Rectal smooth muscle tissue (tissue), 1 donor: ENCODE data around the gene RAP2A.

Experiments
- H3K27ac ChIP-seq: one replicate; pipeline ENCODE4 v1.7.0; 2013; ENCODE audit warnings: low read depth, low read length, inconsistent platforms
- H3K27me3 ChIP-seq: one replicate; pipeline ENCODE4 v1.7.0; 2013; ENCODE audit warnings: low read length; ENCODE audit not compliant: control insufficient read depth, insufficient read depth
- H3K36me3 ChIP-seq: one replicate; pipeline ENCODE4 v1.7.0; 2013; ENCODE audit warnings: low read length; ENCODE audit not compliant: control insufficient read depth, insufficient read depth
- H3K4me1 ChIP-seq: one replicate; pipeline ENCODE4 v1.7.0; 2013; ENCODE audit warnings: low read length; ENCODE audit not compliant: control insufficient read depth, insufficient read depth
- H3K4me3 ChIP-seq: one replicate; pipeline ENCODE4 v1.7.0; 2013; ENCODE audit warnings: low read length
- H3K9ac ChIP-seq: one replicate; pipeline ENCODE4 v1.7.0; 2013; ENCODE audit warnings: low read length

Gene RAP2A

DNA sequence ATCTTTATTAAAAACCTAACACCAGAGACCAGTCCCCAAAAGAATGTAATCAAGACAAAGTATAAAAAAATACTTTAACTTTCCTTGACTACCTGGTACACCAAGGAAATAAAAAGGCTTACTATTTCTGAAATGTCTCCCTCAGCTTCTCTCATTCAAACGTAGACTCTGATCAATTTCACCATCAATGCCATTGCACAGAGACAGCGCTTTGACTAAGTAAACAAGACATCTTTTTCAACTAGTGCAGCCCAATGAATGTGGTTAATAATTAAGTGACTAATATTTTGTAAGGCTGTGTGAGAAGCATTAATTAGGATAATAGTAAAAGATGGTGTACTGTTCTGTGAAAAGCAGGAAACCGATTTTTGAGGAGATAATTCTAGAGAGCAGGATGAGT, 7.3 kb upstream of the RAP2A start:
- Histone ChIP-seq H3K27ac (no peak overlapping the region), H3K9ac (no peak overlapping the region), H3K36me3 (no peaks in the 10 kb centered on the region), H3K4me1 (no peaks in the 10 kb centered on the region), H3K27me3 (no peaks in the 10 kb centered on the region), H3K4me3 (no peak overlapping the region)

DNA sequence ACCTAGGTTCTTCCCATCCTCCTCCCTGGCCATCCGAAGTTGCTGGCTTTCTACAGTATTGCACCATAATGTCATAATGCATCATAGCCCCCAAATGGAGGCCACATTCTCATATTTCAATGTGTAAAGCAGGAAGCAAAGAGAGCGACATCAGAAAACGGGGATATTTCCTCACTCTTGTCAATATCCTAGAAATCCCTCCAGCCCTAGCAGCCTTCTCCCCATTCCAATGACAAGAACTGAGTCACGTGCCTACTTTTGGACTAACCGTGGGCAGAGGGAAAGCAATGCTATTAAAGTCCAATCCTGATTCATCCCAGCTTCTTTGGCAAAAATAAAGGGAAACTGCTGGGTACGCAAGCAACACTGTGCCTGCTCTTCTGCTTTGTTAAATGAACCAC, 4.3 kb upstream of the RAP2A start:
- Histone ChIP-seq H3K4me1 (no peaks in the 10 kb centered on the region), H3K27me3 (no peaks in the 10 kb centered on the region), H3K4me3 (peak overlapping the region; percentile 19), H3K36me3 (no peaks in the 10 kb centered on the region), H3K9ac (no peak overlapping the region), H3K27ac (no peak overlapping the region)

GRCh38 chr13:97430296-97430695, 3.7 kb upstream of the RAP2A start:
- H3K4me3 ChIP-seq: no peak overlapping the region
- H3K27me3 ChIP-seq: no peaks in the 10 kb centered on the region
- no peaks in the 10 kb centered on the region for H3K36me3 ChIP-seq
- H3K4me1 ChIP-seq: no peaks in the 10 kb centered on the region
- H3K9ac ChIP-seq: no peak overlapping the region
- no peak overlapping the region for H3K27ac ChIP-seq

DNA sequence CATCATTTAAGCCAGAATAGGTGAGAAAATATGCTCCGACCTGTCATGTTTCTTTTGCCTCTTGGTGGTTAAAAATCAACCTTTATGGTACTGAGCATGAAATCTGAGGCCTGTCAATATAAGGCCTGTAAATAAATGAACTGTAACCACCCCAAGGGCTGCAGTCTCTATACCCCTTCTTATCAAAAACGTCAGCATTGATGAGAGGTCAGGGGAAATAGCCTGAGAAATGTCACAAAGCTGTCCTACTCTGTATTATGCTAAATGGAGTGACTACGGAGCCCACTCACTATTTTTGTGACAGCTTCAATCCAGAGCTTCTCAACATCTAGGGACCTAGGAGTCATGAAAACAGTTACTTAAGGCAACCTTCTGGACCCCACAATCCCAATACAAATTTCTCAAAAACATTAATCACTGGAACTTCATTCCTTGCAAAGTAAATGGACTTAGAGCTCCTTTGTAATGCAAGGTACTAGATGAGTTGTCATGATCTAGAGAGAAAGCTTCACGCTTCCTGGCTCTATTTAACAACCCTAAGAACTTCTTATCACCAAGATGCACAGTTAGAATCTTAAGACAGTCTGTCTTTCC, 2.7 kb upstream of the RAP2A start:
- H3K36me3 ChIP-seq: no peaks in the 10 kb centered on the region

DNA sequence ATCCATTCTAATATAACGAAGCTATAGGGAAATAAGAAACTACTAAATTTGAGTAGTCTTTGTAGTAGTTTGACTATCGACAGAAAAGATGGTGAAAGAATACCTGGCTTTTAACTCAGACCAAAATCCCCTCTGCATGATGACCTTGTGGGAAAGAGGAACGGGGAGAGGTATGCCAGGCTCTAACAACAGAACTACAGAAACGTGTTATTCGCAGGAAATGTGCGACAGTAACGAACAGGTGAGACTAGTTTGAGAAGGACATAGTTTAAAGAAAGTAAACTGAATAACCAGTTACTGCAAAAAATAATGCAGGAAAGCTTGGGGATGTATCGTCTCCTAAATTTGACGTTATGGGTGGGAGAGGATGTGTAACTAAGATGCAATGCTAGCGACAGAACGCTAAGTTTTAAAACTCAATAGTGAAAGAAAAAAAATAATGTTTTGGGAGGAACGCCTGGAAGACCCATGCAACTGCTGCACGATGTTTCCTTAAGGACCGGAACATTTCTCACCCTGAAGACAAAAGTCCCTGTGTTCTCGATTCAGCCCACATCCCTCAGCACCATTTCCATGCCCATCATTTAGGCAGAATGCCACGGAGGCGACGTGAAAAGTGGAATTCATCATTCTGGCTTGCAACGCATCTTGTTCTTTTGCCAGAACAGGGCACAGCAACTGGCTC, 1.6 kb upstream of the RAP2A start:
- peaks cover 3% of the 10 kb centered on the region for H3K4me1 ChIP-seq
- H3K4me3 ChIP-seq: peak overlapping the region; percentile 96
- peak overlapping the region; percentile 82 for H3K27ac ChIP-seq
- peak overlapping the region; percentile 58 for H3K9ac ChIP-seq
- H3K36me3 ChIP-seq: no peaks in the 10 kb centered on the region
- no peaks in the 10 kb centered on the region for H3K27me3 ChIP-seq

More for the DNA sequence above, 2.7 kb upstream of the RAP2A start:
- no peaks in the 10 kb centered on the region for H3K4me1 ChIP-seq
- H3K4me3 ChIP-seq: no peak overlapping the region
- H3K27ac ChIP-seq: no peak overlapping the region
- H3K9ac ChIP-seq: no peak overlapping the region
- H3K27me3 ChIP-seq: no peaks in the 10 kb centered on the region

- Histone ChIP-seq H3K4me3 (peak overlapping the region; percentile 97), H3K4me1 (peaks cover 5% of the 10 kb centered on the region), H3K36me3 (no peaks in the 10 kb centered on the region), H3K27me3 (no peaks in the 10 kb centered on the region), H3K27ac (peak overlapping the region; percentile 100), H3K9ac (peak overlapping the region; percentile 100)
These were observed 847 bp upstream of the RAP2A start for GRCh38 chr13:97432917-97433726.

- no peaks in the 10 kb centered on the region for H3K27me3 ChIP-seq
- peak overlapping the region; percentile 86 for H3K9ac ChIP-seq
- no peaks in the 10 kb centered on the region for H3K36me3 ChIP-seq
- H3K27ac ChIP-seq: peak overlapping the region; percentile 50
- peak overlapping the region; percentile 95 for H3K4me3 ChIP-seq
- H3K4me1 ChIP-seq: peaks cover 5% of the 10 kb centered on the region
These were observed 630 bp downstream of the RAP2A start for GRCh38 chr13:97434397-97435201.

- Histone ChIP-seq H3K9ac (no peak overlapping the region), H3K27me3 (no peaks in the 10 kb centered on the region), H3K27ac (no peak overlapping the region), H3K36me3 (no peaks in the 10 kb centered on the region), H3K4me3 (peak overlapping the region; percentile 95), H3K4me1 (peaks cover 5% of the 10 kb centered on the region)
These were observed 1.4 kb downstream of the RAP2A start for GRCh38 chr13:97435323-97435722.

GRCh38 chr13:97435794-97436193, 1.8 kb downstream of the RAP2A start:
- Histone ChIP-seq H3K4me3 (peak overlapping the region; percentile 30), H3K27me3 (no peaks in the 10 kb centered on the region), H3K4me1 (peaks cover 5% of the 10 kb centered on the region), H3K27ac (no peak overlapping the region), H3K36me3 (no peaks in the 10 kb centered on the region), H3K9ac (no peak overlapping the region)

GRCh38 chr13:97436845-97437244, 2.9 kb downstream of the RAP2A start:
- Histone ChIP-seq H3K36me3 (no peaks in the 10 kb centered on the region), H3K4me1 (peaks cover 5% of the 10 kb centered on the region), H3K4me3 (peak overlapping the region; percentile 11), H3K27ac (no peak overlapping the region), H3K9ac (no peak overlapping the region), H3K27me3 (no peaks in the 10 kb centered on the region)

- no peak overlapping the region for H3K27ac ChIP-seq
- no peak overlapping the region for H3K9ac ChIP-seq
- H3K4me1 ChIP-seq: peaks cover 5% of the 10 kb centered on the region
- H3K4me3 ChIP-seq: no peak overlapping the region
- H3K27me3 ChIP-seq: no peaks in the 10 kb centered on the region
- H3K36me3 ChIP-seq: no peaks in the 10 kb centered on the region
These were observed 3.8 kb downstream of the RAP2A start for GRCh38 chr13:97437729-97438128.
